Measurements from ENCODE around the gene HRAS.

- no peak for TF ChIP-seq POLR2A (IDR thresholded peaks at IDR 0.05)
- no peak for TF ChIP-seq CTCF (IDR thresholded peaks at IDR 0.05)
Observed at GRCh38 chr11:501683-502287, 33.6 kb downstream of the HRAS start.
